HepG2 (cell line): ENCODE results near the gene COL9A2.

Source experiments
- ATF6 ChIP-seq: sonication (generic); formaldehyde crosslinking; conservative IDR thresholded peaks from 2 replicates; pipeline ENCODE4 v1.4.0; 2020; ENCODE audit warnings: missing genetic modification reagents
- CREBL2 ChIP-seq: sonication (generic); formaldehyde crosslinking; IDR thresholded peaks from 2 replicates; pipeline ENCODE4 v1.8.1; 2023; ENCODE audit warnings: missing genetic modification reagents, mild to moderate bottlenecking, borderline replicate concordance
- FOXP1 ChIP-seq, 2 experiments: fragments of 450-650 bp in 1 of 2; IDR thresholded peaks; 2 replicates each; pipeline ENCODE4 v1.6.1; 2017 to 2018; ENCODE audit warnings: antibody characterized with exemption in 1 of 2
- KDM1A ChIP-seq: IDR thresholded peaks from 2 replicates; pipeline ENCODE4 v1.6.1; 2016; ENCODE audit warnings: missing compliant biosample characterization
- MTA3 ChIP-seq: sonication (generic); formaldehyde crosslinking; IDR thresholded peaks from 2 replicates; pipeline ENCODE4 v1.4.0; 2020; ENCODE audit warnings: missing genetic modification reagents
- ZIK1 ChIP-seq: sonication (generic); formaldehyde crosslinking; IDR thresholded peaks from 2 replicates; pipeline ENCODE4 v1.5.0; 2020; ENCODE audit warnings: mild to moderate bottlenecking, low read depth, missing genetic modification reagents, borderline replicate concordance
- ZNF138 ChIP-seq: sonication (generic); formaldehyde crosslinking; IDR thresholded peaks from 2 replicates; pipeline ENCODE4 v1.5.0; 2020; ENCODE audit warnings: mild to moderate bottlenecking, low read depth, missing genetic modification reagents

GRCh38 chr1:40281853-40282252 lies 35.2 kb downstream of the COL9A2 start:
- TF ChIP-seq ATF6 (CRISPR knock-in tag) (no peak), FOXP1 (IDR thresholded peaks at IDR 0.05) (no peak), FOXP1 (CRISPR knock-in tag; IDR thresholded peaks at IDR 0.05) (no peak), MTA3 (CRISPR knock-in tag) (no peak), ZIK1 (CRISPR knock-in tag) (no peak), CREBL2 (CRISPR knock-in tag) (no peak), KDM1A (CRISPR knock-in tag) (no peak), ZNF138 (CRISPR knock-in tag) (no peak)
